GM12878 (cell line): ENCODE measurements around the gene TOMM20. TPM values are rescaled to one million over a fixed set of nuclear protein-coding genes. Genes with fewer than 3 reads are reported as not detected.

Source experiments
- ATAC-seq: fragments of 200-7000 bp; cut with Tn5 transposase; 3 replicates; pipeline ENCODE4 v1.9.1; 2020; ENCODE audit warnings: mild to moderate bottlenecking, moderate library complexity
- BruUV-seq: library from RNA; stranded (reverse); fragments of 400-500 nt; replicated peaks from 2 replicates; lab custom pipeline; 2021; lab: Mats Ljungman, UMichigan
- CTCF ChIA-PET: fragments of 300-600 bp; sonication (Branson Sonifier 250); formaldehyde crosslinking; extraction: SDS; loops from one replicate; lab custom pipeline; 2021; ENCODE audit warnings: inconsistent platforms; lab: Yijun Ruan, JAX
- POLR2A ChIA-PET: fragments of 350-600 bp; formaldehyde crosslinking; extraction: SDS; loops from one replicate; lab custom pipeline; 2021; ENCODE audit warnings: inconsistent platforms; lab: Charles Lee
- RAD21 ChIA-PET: fragments of 300-600 bp; sonication (Branson Sonifier 250); formaldehyde crosslinking; loops from one replicate; lab custom pipeline; 2023; ENCODE audit warnings: antibody characterized with exemption; ENCODE audit not compliant: unreplicated experiment; lab: Charles Lee
- SMC1A ChIA-PET: fragments of 300-600 bp; sonication (Branson Sonifier 250); formaldehyde crosslinking; loops from one replicate; lab custom pipeline; 2023; ENCODE audit not compliant: unreplicated experiment, uncharacterized antibody; lab: Charles Lee
- DNase-seq: peaks from one replicate; pipeline ENCODE4 v3.0.0-alpha.2; 2011; ENCODE audit warnings: low read depth, low spot score
- FAIRE-seq: peaks from 3 replicates; lab custom pipeline; 2011; peaks lifted over from hg19 to GRCh38; lab: Jason Lieb, UNC
- H2AFZ ChIP-seq: 2 replicates; pipeline ENCODE4 v1.6.0; 2011; ENCODE audit warnings: low read depth, low read length, control low read depth; ENCODE audit not compliant: control insufficient read depth
- H3K27ac ChIP-seq: 2 replicates; pipeline ENCODE4 v1.5.1; 2011; ENCODE audit warnings: control low read depth; ENCODE audit not compliant: control insufficient read depth, insufficient read depth
- H3K27me3 ChIP-seq, 2 experiments: replicated peaks in 1 of 2; 2 replicates each; pipeline versions ENCODE4 v1.6.0 to v1.6.1; 2011; ENCODE audit warnings: low read length in 1 of 2; ENCODE audit not compliant: control insufficient read depth in 2 of 2, insufficient read depth in 2 of 2
- H3K36me3 ChIP-seq, 2 experiments: 2 replicates each; pipeline ENCODE4 v1.5.1; 2011; ENCODE audit warnings: low read length in 1 of 2; ENCODE audit not compliant: control insufficient read depth in 2 of 2, insufficient read depth in 2 of 2
- H3K4me1 ChIP-seq: 2 replicates; pipeline ENCODE4 v1.6.1; 2011; ENCODE audit warnings: mild to moderate bottlenecking, low read length, moderate library complexity, mixed read lengths; ENCODE audit not compliant: control insufficient read depth, insufficient read depth
- H3K4me2 ChIP-seq: 2 replicates; pipeline ENCODE4 v1.6.0; 2011; ENCODE audit warnings: control low read depth; ENCODE audit not compliant: control insufficient read depth, insufficient read depth
- H3K4me3 ChIP-seq: fragments of 200-600 bp; sonication (generic); 2 replicates; pipeline ENCODE4 v1.5.1; 2016
- H3K79me2 ChIP-seq: 2 replicates; pipeline ENCODE4 v1.6.0; 2011; ENCODE audit warnings: low read length; ENCODE audit not compliant: control insufficient read depth, insufficient read depth
- H3K9ac ChIP-seq: 2 replicates; pipeline ENCODE4 v1.8.0; 2011; ENCODE audit warnings: low read length, control low read depth, mixed read lengths; ENCODE audit not compliant: control insufficient read depth, insufficient read depth
- H3K9me3 ChIP-seq: replicated peaks from 3 replicates; pipeline ENCODE4 v1.5.1; 2011; ENCODE audit warnings: mild to moderate bottlenecking, low read length; ENCODE audit not compliant: control insufficient read depth, insufficient read depth
- H4K20me1 ChIP-seq: 2 replicates; pipeline ENCODE4 v1.6.0; 2011; ENCODE audit not compliant: control insufficient read depth, insufficient read depth
- CBX3 ChIP-seq: fragments of 200-600 bp; sonication (generic); IDR thresholded peaks from 2 replicates; pipeline ENCODE4 v1.6.1; 2016; ENCODE audit warnings: low read depth, borderline replicate concordance
- CHD1 ChIP-seq: IDR thresholded peaks from 2 replicates; pipeline ENCODE4 v1.6.1; 2012; ENCODE audit warnings: low read depth, low read length, improper control_type of control experiment
- CREM ChIP-seq: IDR thresholded peaks from 2 replicates; pipeline ENCODE4 v1.6.1; 2014; ENCODE audit warnings: antibody characterized with exemption, low read depth
- EZH2 ChIP-seq: IDR thresholded peaks from 2 replicates; pipeline ENCODE4 v1.6.1; 2012; ENCODE audit warnings: low read depth, mild to moderate bottlenecking, control low read depth, inconsistent platforms, low read length, borderline replicate concordance; ENCODE audit not compliant: control insufficient read depth
- GABPA ChIP-seq: IDR thresholded peaks from 2 replicates; pipeline ENCODE4 v1.6.1; 2014; ENCODE audit warnings: antibody characterized with exemption, low read depth, mild to moderate bottlenecking, inconsistent platforms
- HDAC6 ChIP-seq: fragments of 200-600 bp; sonication (generic); IDR thresholded peaks from one replicate; pipeline ENCODE4 v1.8.0; 2017; ENCODE audit warnings: antibody characterized with exemption; ENCODE audit not compliant: unreplicated experiment
- IKZF2 ChIP-seq, 2 experiments: fragments of 450-650 bp; IDR thresholded peaks; 2 replicates each; pipeline ENCODE4 v1.6.1; 2017; ENCODE audit warnings: mild to moderate bottlenecking in 2 of 2, moderate library complexity in 2 of 2
- JUND ChIP-seq: IDR thresholded peaks from 2 replicates; pipeline ENCODE4 v1.6.1; 2012; ENCODE audit warnings: low read depth, mild to moderate bottlenecking, low read length, improper control_type of control experiment, moderate library complexity
- LARP7 ChIP-seq: fragments of 450-650 bp; IDR thresholded peaks from 2 replicates; pipeline ENCODE4 v1.6.1; 2017; ENCODE audit warnings: mild to moderate bottlenecking
- MEF2B ChIP-seq: fragments of 450-650 bp; IDR thresholded peaks from 2 replicates; pipeline ENCODE4 v1.6.1; 2018; ENCODE audit warnings: mild to moderate bottlenecking, moderate library complexity; ENCODE audit not compliant: partially characterized antibody, poor library complexity, severe bottlenecking
- MTA2 ChIP-seq: fragments of 450-650 bp; IDR thresholded peaks from 2 replicates; pipeline ENCODE4 v1.6.1; 2016; ENCODE audit warnings: low read depth, mild to moderate bottlenecking, moderate library complexity
- MYB ChIP-seq: fragments of 150-350 bp; IDR thresholded peaks from 2 replicates; pipeline ENCODE4 v1.6.1; 2014; ENCODE audit warnings: mild to moderate bottlenecking, low read depth, low read length, borderline replicate concordance
- TAF1 ChIP-seq: IDR thresholded peaks from 2 replicates; pipeline ENCODE4 v1.6.1; 2011; ENCODE audit warnings: mild to moderate bottlenecking, low read depth, low read length, borderline replicate concordance
- TCF12 ChIP-seq: IDR thresholded peaks from 2 replicates; pipeline ENCODE4 v1.6.1; 2011; ENCODE audit warnings: low read depth, mild to moderate bottlenecking, low read length
- YY1 ChIP-seq: IDR thresholded peaks from 2 replicates; pipeline ENCODE4 v1.6.1; 2011; ENCODE audit warnings: low read depth, mild to moderate bottlenecking, low read length
- ZNF274 ChIP-seq: IDR thresholded peaks from one replicate; pipeline ENCODE4 v1.8.0; 2011; ENCODE audit not compliant: insufficient read length, insufficient read depth
- ZZZ3 ChIP-seq: IDR thresholded peaks from 2 replicates; pipeline ENCODE4 v1.6.1; 2011; ENCODE audit warnings: low read depth; ENCODE audit not compliant: control insufficient read depth, insufficient read length
- WGBS: methylation state at CpG from one replicate; pipeline ENCODE4 v1.1.6; 2016; ENCODE audit warnings: low lambda C conversion rate; ENCODE audit not compliant: insufficient replicate concordance, insufficient coverage; ENCODE audit errors: missing lambda C conversion rate; 5-methylcytosine and 5-hydroxymethylcytosine counted together
- in situ Hi-C: fragments of 300-500 bp; cut with MboI; formaldehyde crosslinking; loops from 9 replicates; pipeline ENCODE4 v1.14.3; 2018; ENCODE audit warnings: mixed read lengths
- intact Hi-C: fragments of 100-400 bp; cut with micrococcal nuclease; formaldehyde crosslinking; loops from one replicate; pipeline ENCODE4 v1.14.2; 2022; ENCODE audit not compliant: unreplicated experiment
- polyA plus RNA-seq, 11 experiments: library from polyadenylated mRNA; depleted of rRNA in 4 of 11; unstranded in 6 of 11; stranded (reverse) in 5 of 11; fragments of >200 nt; fragmentation: Nextera tagmentation in 4 of 11; fragmentation: Illumina TruSeq in 1 of 11; extraction: Ambion mirVana in 4 of 11; extraction: Trizol in 1 of 11; gene quantifications; 1 replicate in 1 of 11; 2 replicates in 10 of 11; pipeline versions ENCODE4 v1.2.1 to v1.2.3, GENCODE V29; 2011 to 2016; ENCODE audit warnings: inconsistent platforms in 2 of 11, missing spikeins in 2 of 11, low read depth in 1 of 11
- total RNA-seq, 4 experiments: library from RNA; depleted of rRNA in 3 of 4; stranded (reverse); fragments of >200 nt in 3 of 4; fragmentation: Illumina TruSeq in 1 of 4; extraction: Trizol in 1 of 4; gene quantifications; 2 replicates each; pipeline versions ENCODE4 v1.2.1 to v1.2.3, GENCODE V29; 2013 to 2021
- TF ChIP-seq, protein P1 (sequence below): IDR thresholded peaks from 2 replicates; pipeline ENCODE4 v1.6.1; 2011; ENCODE audit warnings: mild to moderate bottlenecking, low read depth, low read length, moderate library complexity; ENCODE audit not compliant: insufficient replicate concordance
- TF ChIP-seq, protein P2 (sequence below): fragments of 450-650 bp; IDR thresholded peaks from 2 replicates; pipeline ENCODE4 v1.6.1; 2017; ENCODE audit warnings: borderline replicate concordance

TOMM20 gene
- total and polyA plus RNA-seq, 10 of the 15 experiments (the other 5 are each of a cell fraction or from before 2014, with no cell fraction given): 39.8 to 138 (median 70.1) TPM

- BruUV-seq: no TSS peak
- CTCF ChIA-PET: interaction anchor here (0.9 to 2.1 kb wide), 3 partner anchors 27 to 96 kb away, joined by 3 to 9 read pairs (median 4); no protein-coding TSS in a partner anchor
- TF ChIP-seq, protein P1, sequence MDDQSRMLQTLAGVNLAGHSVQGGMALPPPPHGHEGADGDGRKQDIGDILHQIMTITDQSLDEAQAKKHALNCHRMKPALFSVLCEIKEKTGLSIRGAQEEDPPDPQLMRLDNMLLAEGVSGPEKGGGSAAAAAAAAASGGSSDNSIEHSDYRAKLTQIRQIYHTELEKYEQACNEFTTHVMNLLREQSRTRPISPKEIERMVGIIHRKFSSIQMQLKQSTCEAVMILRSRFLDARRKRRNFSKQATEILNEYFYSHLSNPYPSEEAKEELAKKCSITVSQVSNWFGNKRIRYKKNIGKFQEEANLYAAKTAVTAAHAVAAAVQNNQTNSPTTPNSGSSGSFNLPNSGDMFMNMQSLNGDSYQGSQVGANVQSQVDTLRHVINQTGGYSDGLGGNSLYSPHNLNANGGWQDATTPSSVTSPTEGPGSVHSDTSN: peak; percentile 19
- TF ChIP-seq MEF2B (peak; percentile 100), TAF1 (peak; percentile 58), MTA2 (peak; percentile 99), CREM (peak; percentile 98), EZH2 (no peak), JUND (peak; percentile 87; the same call in 1 of the 2 replicates), HDAC6 (no peak), CHD1 (no peak), GABPA (no peak), TCF12 (peak; percentile 97), MYB (peak; percentile 90; the same call in 1 of the 2 replicates), YY1 (peak; percentile 73), IKZF2 (IDR thresholded peaks at IDR 0.05) (peak; percentile 98 to 99), ZNF274 (no peak), ZZZ3 (no peak), CBX3 (no peak), LARP7 (no peak)
- TF ChIP-seq, protein P2, sequence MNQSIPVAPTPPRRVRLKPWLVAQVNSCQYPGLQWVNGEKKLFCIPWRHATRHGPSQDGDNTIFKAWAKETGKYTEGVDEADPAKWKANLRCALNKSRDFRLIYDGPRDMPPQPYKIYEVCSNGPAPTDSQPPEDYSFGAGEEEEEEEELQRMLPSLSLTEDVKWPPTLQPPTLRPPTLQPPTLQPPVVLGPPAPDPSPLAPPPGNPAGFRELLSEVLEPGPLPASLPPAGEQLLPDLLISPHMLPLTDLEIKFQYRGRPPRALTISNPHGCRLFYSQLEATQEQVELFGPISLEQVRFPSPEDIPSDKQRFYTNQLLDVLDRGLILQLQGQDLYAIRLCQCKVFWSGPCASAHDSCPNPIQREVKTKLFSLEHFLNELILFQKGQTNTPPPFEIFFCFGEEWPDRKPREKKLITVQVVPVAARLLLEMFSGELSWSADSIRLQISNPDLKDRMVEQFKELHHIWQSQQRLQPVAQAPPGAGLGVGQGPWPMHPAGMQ: peak; percentile 81; the same call in 1 of the 2 replicates
Observed at GRCh38 chr1:235075048-235075776, 53.4 kb downstream of the TOMM20 start.

More at GRCh38 chr1:235075048-235075776, 53.4 kb downstream of the TOMM20 start:
- Histone ChIP-seq H2AFZ (peak overlapping the region; percentile 22; the same call in 1 of the 2 replicates), H3K36me3 (no peaks in the 10 kb centered on the region), H3K4me3 (peak overlapping the region; percentile 37), H4K20me1 (no peaks in the 10 kb centered on the region), H3K27me3 (no peaks in the 10 kb centered on the region), H3K4me1 (peaks cover 69% of the 10 kb centered on the region), H3K9ac (peak overlapping the region; percentile 84), H3K27ac (peak overlapping the region; percentile 99), H3K9me3 (no peaks in the 10 kb centered on the region), H3K4me2 (peak overlapping the region; percentile 80), H3K79me2 (peaks cover 11% of the 10 kb centered on the region)
- in situ Hi-C loops: loop anchor here (25.0 kb wide), 1 partner anchor 963 kb away; no protein-coding TSS in a partner anchor
- DNase-seq (peak; percentile 98), FAIRE-seq (no peak), ATAC-seq (peak; percentile 77)
- ChIA-PET RAD21 (interaction anchor here (0.7 to 7.9 kb wide), 15 partner anchors 24 to 470 kb away, joined by 3 to 85 read pairs (median 4); no protein-coding TSS in a partner anchor), SMC1A (interaction anchor here (0.5 to 11.3 kb wide), 13 partner anchors 8 to 575 kb away, joined by 3 to 174 read pairs (median 4); no protein-coding TSS in a partner anchor), POLR2A (interaction anchor here (0.5 to 4.2 kb wide), 12 partner anchors 27 to 349 kb away, joined by 3 to 17 read pairs (median 4); no protein-coding TSS in a partner anchor)
- 1% methylated on average over 25 of the region's 25 CpGs for WGBS
- intact Hi-C loops: loop anchor here (1.0 to 2.0 kb wide), 10 partner anchors 27 to 302 kb away; no protein-coding TSS in a partner anchor
